Endothelial cell of umbilical vein (primary cell): ENCODE results near the gene TMEM8B. TPM values are rescaled to one million over a fixed set of nuclear protein-coding genes. Genes with fewer than 3 reads are reported as not detected.

Source experiments
- BruUV-seq: library from RNA; stranded (reverse); fragments of 400-500 nt; replicated peaks from 2 replicates; lab custom pipeline; 2021; lab: Mats Ljungman, UMichigan
- CTCF ChIA-PET: fragments of 300-600, 350-600 bp; sonication (Branson Sonifier 250); formaldehyde crosslinking; loops from one replicate; lab custom pipeline; 2021; ENCODE audit warnings: antibody characterized with exemption, inconsistent platforms; lab: Charles Lee
- POLR2A ChIA-PET: fragments of 300-600, 350-600 bp; sonication (Branson Sonifier 250); formaldehyde crosslinking; loops from one replicate; lab custom pipeline; 2021; ENCODE audit warnings: antibody characterized with exemption, inconsistent platforms; lab: Charles Lee
- DNase-seq: peaks from one replicate; pipeline ENCODE4 v3.0.0-alpha.2; 2011; ENCODE audit warnings: low read depth, low spot score
- FAIRE-seq: peaks from 2 replicates; lab custom pipeline; 2011; peaks lifted over from hg19 to GRCh38; lab: Jason Lieb, UNC
- H2AFZ ChIP-seq: 2 replicates; pipeline ENCODE4 v1.6.0; 2012; ENCODE audit warnings: low read depth, low read length, control low read depth, inconsistent platforms
- H3K27ac ChIP-seq: 2 replicates; pipeline ENCODE4 v1.5.1; 2011; ENCODE audit warnings: low read depth, mild to moderate bottlenecking, control low read depth, low read length, moderate library complexity; ENCODE audit not compliant: insufficient read depth
- H3K27me3 ChIP-seq, 2 experiments: 2 replicates each; pipeline versions ENCODE4 v1.6.0 to v1.6.1; 2011; ENCODE audit warnings: low read length in 2 of 2, mixed read lengths in 1 of 2; ENCODE audit not compliant: control insufficient read depth in 2 of 2, insufficient read depth in 2 of 2
- H3K36me3 ChIP-seq, 2 experiments: 2 replicates in 1 of 2; 3 replicates in 1 of 2; pipeline ENCODE4 v1.5.1; 2011; ENCODE audit warnings: low read length in 2 of 2, mild to moderate bottlenecking in 1 of 2, moderate library complexity in 1 of 2; ENCODE audit not compliant: control insufficient read depth in 2 of 2, insufficient read depth in 2 of 2; ENCODE audit errors: extremely low read depth in 1 of 2
- H3K4me1 ChIP-seq: 3 replicates; pipeline ENCODE4 v1.5.1; 2011; ENCODE audit warnings: mild to moderate bottlenecking, low read length; ENCODE audit not compliant: control insufficient read depth, insufficient read depth; ENCODE audit errors: extremely low read depth
- H3K4me2 ChIP-seq: 2 replicates; pipeline ENCODE4 v1.6.1; 2011; ENCODE audit warnings: low read length, control low read depth, mixed read lengths; ENCODE audit not compliant: insufficient read depth
- H3K4me3 ChIP-seq, 3 experiments: fragments of 200-600 bp in 1 of 3; sonication (generic), shearing (Covaris generic) in 1 of 3; replicated peaks in 1 of 3; 2 replicates each; pipeline ENCODE4 v1.5.1; 2011 to 2016; ENCODE audit warnings: control low read depth in 3 of 3, low read length in 3 of 3, mild to moderate bottlenecking in 2 of 3, inconsistent platforms in 1 of 3, low read depth in 1 of 3, moderate library complexity in 1 of 3; ENCODE audit not compliant: insufficient read depth in 1 of 3
- H3K79me2 ChIP-seq: 2 replicates; pipeline ENCODE4 v1.6.0; 2012; ENCODE audit warnings: low read length, inconsistent platforms; ENCODE audit not compliant: control insufficient read depth, insufficient read depth
- H3K9ac ChIP-seq: replicated peaks from 2 replicates; pipeline ENCODE3; 2011; ENCODE audit warnings: low read length, control low read depth; ENCODE audit not compliant: insufficient read depth; ENCODE audit errors: extremely low read depth
- H3K9me1 ChIP-seq: replicated peaks from 3 replicates; pipeline ENCODE4 v1.6.0; 2011; ENCODE audit warnings: mild to moderate bottlenecking, low read length; ENCODE audit not compliant: control insufficient read depth, insufficient read depth; ENCODE audit errors: extremely low read depth
- H3K9me3 ChIP-seq: replicated peaks from 2 replicates; pipeline ENCODE4 v1.5.1; 2012; ENCODE audit warnings: low read length, inconsistent platforms; ENCODE audit not compliant: control insufficient read depth, insufficient read depth
- H4K20me1 ChIP-seq: replicated peaks from 2 replicates; pipeline ENCODE3; 2011; ENCODE audit warnings: mild to moderate bottlenecking, low read length; ENCODE audit not compliant: control insufficient read depth, insufficient read depth; ENCODE audit errors: extremely low read depth
- CTCF ChIP-seq, 2 donors: IDR thresholded peaks; 1 replicate in 1 of 2; 2 replicates in 1 of 2; pipeline ENCODE4 v1.5.1; 2011; ENCODE audit warnings: low read length in 2 of 2, mild to moderate bottlenecking in 2 of 2, moderate library complexity in 2 of 2, control low read depth in 1 of 2, inconsistent platforms in 1 of 2, low read depth in 1 of 2; ENCODE audit not compliant: insufficient read depth in 1 of 2; ENCODE audit errors: extremely low read depth in 1 of 2
- EZH2 ChIP-seq: IDR thresholded peaks from 2 replicates; pipeline ENCODE4 v1.6.1; 2012; ENCODE audit warnings: borderline replicate concordance, low read depth, mild to moderate bottlenecking, moderate library complexity, low read length, inconsistent platforms; ENCODE audit not compliant: severe bottlenecking
- FOS ChIP-seq: IDR thresholded peaks from 2 replicates; pipeline ENCODE4 v1.6.1; 2011; ENCODE audit warnings: mild to moderate bottlenecking, low read length, moderate library complexity, borderline replicate concordance; ENCODE audit not compliant: insufficient read depth
- GATA2 ChIP-seq: IDR thresholded peaks from 2 replicates; pipeline ENCODE4 v1.7.0; 2011; ENCODE audit warnings: low read depth, mild to moderate bottlenecking, moderate library complexity, mixed read lengths, low read length; ENCODE audit not compliant: insufficient read length, insufficient read depth
- JUN ChIP-seq: IDR thresholded peaks from 2 replicates; pipeline ENCODE4 v1.6.1; 2011; ENCODE audit warnings: borderline replicate concordance, low read depth; ENCODE audit not compliant: insufficient read length, insufficient read depth
- MAX ChIP-seq: IDR thresholded peaks from 2 replicates; pipeline ENCODE4 v1.6.1; 2011; ENCODE audit not compliant: insufficient read depth, insufficient read length
- MYC ChIP-seq: IDR thresholded peaks from one replicate; pipeline ENCODE4 v1.6.1; 2011; ENCODE audit warnings: mild to moderate bottlenecking, low read depth, low read length
- POLR2A ChIP-seq: IDR thresholded peaks from 2 replicates; pipeline ENCODE4 v1.6.1; 2012; ENCODE audit warnings: low read depth, mild to moderate bottlenecking, control low read depth, low read length
- POLR2AphosphoS5 ChIP-seq: IDR thresholded peaks from 2 replicates; pipeline ENCODE4 v1.6.1; 2012; ENCODE audit warnings: low read depth, mild to moderate bottlenecking, control low read depth, low read length, moderate library complexity; ENCODE audit not compliant: insufficient read depth
- dilution Hi-C: fragments of 300-500 bp; cut with MboI; formaldehyde crosslinking; loops from one replicate; pipeline ENCODE4 v1.15.0; 2019; ENCODE audit warnings: low sequenced_read_pairs; ENCODE audit not compliant: extremely low pct_ligation_motif_present
- intact Hi-C: fragments of 100-400 bp; cut with micrococcal nuclease; formaldehyde crosslinking; loops from one replicate; pipeline ENCODE4 v1.10.0; 2022
- polyA plus RNA-seq, 4 experiments: library from polyadenylated mRNA; depleted of rRNA in 3 of 4; stranded (reverse) in 3 of 4; unstranded in 1 of 4; fragments of >200 nt; gene quantifications; 2 replicates each; pipeline versions ENCODE4 v1.2.1 to v1.2.3, GENCODE V29; 2011 to 2012; ENCODE audit warnings: missing spikeins in 1 of 4
- total RNA-seq: library from RNA; stranded (reverse); gene quantifications from 2 replicates; pipeline ENCODE4 v1.2.3, GENCODE V29; 2021

TMEM8B gene
- total and polyA plus RNA-seq, 2 donors (not counting 3 experiments of a cell fraction or from before 2014, with no cell fraction given), result 2.5 to 3.6 TPM

DNA sequence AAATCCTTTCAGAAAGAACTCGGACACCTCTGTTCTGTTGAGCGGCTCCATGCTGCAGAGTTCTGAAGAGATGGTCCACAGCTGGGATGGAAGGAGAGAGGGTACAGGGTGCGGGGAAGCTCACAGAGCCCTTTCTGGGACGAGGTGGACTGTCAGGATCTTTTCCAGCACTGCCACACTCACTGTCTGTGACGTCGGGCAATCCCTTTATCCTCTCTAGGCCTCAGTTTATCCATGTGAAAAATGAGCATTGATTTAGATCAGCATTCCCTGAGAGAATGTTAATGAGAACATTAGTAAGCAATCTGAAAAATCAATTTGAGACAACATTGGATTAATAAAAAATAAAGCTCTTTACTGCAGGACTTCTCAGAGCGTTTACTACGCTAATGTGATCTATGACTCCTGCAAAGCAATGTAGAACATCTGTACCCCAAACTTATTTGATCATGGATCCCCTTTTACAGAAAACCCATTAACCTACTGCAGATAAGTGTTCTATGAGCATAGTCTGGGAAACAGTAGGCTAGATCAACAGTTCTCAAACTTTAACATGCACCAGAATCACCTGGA, 41.4 kb downstream of the TMEM8B start, which contains the start of gene OR13J1:
TSS of gene OR13J1 (minus strand) at position 51 of the 573 bp plus-strand sequence. CDS start at position 51, 0 bp downstream.
- ChIA-PET POLR2A (no interaction called here), CTCF (interaction anchor here (1.0 to 3.0 kb wide), 3 partner anchors 10 to 80 kb away, joined by 3 to 13 read pairs (median 5); no protein-coding TSS in a partner anchor)
- no peak for TF ChIP-seq POLR2AphosphoS5
- TF ChIP-seq GATA2, result no peak
- Histone ChIP-seq H3K79me2 (no peaks in the 10 kb centered on the region), H3K9me3 (no peaks in the 10 kb centered on the region), H3K9me1 (no peaks in the 10 kb centered on the region), H3K36me3 (no peaks in the 10 kb centered on the region), H3K27ac (no peak within 1 kb of the TSS), H3K27me3 (peaks cover under 1 to 3% of the 10 kb centered on the region in 2 experiments), H4K20me1 (no peaks in the 10 kb centered on the region), H3K4me3 (no peak within 1 kb of the TSS), H2AFZ (no peak within 1 kb of the TSS), H3K4me1 (no peaks in the 10 kb centered on the region), H3K9ac (no peak within 1 kb of the TSS), H3K4me2 (no peak within 1 kb of the TSS)
- no TSS peak for BruUV-seq
- DNase-seq, result no peak
- dilution Hi-C loops (no loop called here), intact Hi-C loops (no loop called here)
- FAIRE-seq, result no peak

DNA sequence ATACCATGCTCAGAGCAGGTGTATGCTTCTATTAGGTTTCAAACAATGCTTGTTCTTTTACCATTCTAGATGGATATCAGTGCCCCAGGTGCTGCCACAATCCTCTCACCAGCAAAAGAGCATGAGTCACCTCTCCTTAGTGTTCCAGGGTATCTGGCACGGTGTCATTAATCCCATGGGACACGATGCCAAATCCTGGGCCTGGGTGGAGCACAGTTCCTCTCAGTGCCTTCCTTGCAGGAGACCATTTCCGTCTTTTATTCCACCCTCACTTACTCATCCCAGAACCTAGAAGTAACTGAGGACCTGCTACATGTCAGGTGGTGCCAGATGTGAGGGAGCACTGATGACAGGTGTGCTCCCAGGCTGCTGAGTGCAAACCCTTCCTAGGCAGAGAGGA, 42.5 kb downstream of the TMEM8B start:
- Histone ChIP-seq H3K4me1 (no peaks in the 10 kb centered on the region), H4K20me1 (no peaks in the 10 kb centered on the region), H3K36me3 (no peaks in the 10 kb centered on the region), H3K4me3 (no peak overlapping the region), H3K27me3 (peaks cover 2 to 14% of the 10 kb centered on the region in 2 experiments), H3K9ac (no peak overlapping the region), H2AFZ (no peak overlapping the region), H3K9me1 (no peaks in the 10 kb centered on the region), H3K79me2 (no peaks in the 10 kb centered on the region), H3K9me3 (no peaks in the 10 kb centered on the region), H3K4me2 (no peak overlapping the region), H3K27ac (no peak overlapping the region)
- dilution Hi-C loops, result no loop called here
- ChIA-PET POLR2A (no interaction called here), CTCF (interaction anchor here (1.9 to 3.0 kb wide), 2 partner anchors 12 to 81 kb away, joined by 5 to 13 read pairs; no protein-coding TSS in a partner anchor)
- intact Hi-C loops, result no loop called here
- no TSS peak for BruUV-seq
- DNase-seq (no peak), FAIRE-seq (no peak)
- no peak for TF ChIP-seq CTCF (IDR thresholded peaks at IDR 0.05; ENCODE audit: extremely low read depth in 1 of 2, insufficient read depth in 1 of 2, low read depth in 1 of 2, low read length in 2 of 2)
- TF ChIP-seq FOS, result no peak
- no peak for TF ChIP-seq GATA2
- no peak for TF ChIP-seq MAX
- TF ChIP-seq JUN, result no peak
- TF ChIP-seq POLR2A, result no peak
- TF ChIP-seq EZH2, result no peak
- TF ChIP-seq POLR2AphosphoS5, result no peak
- no peak for TF ChIP-seq MYC
